ENCODE data around the gene CBLC.

The CBLC gene

GRCh38 chr19:44749292-44749691 is 28.4 kb upstream of the CBLC start:
- TF ChIP-seq FOXP2 (optimal IDR thresholded peaks at IDR 0.05; ENCODE audit: borderline replicate concordance, extremely low read depth, extremely low read length, insufficient read depth) (no peak), TAF1 (IDR thresholded peaks at IDR 0.05; ENCODE audit: borderline replicate concordance, insufficient read depth, low read length) (no peak), SIN3A (IDR thresholded peaks at IDR 0.05; ENCODE audit: borderline replicate concordance, insufficient read depth, low read length) (no peak), REST (IDR thresholded peaks at IDR 0.05; ENCODE audit: insufficient read depth in 1 of 2, low read depth in 2 of 2, low read length in 2 of 2) (no peak), POLR2AphosphoS5 (IDR thresholded peaks at IDR 0.05; ENCODE audit: low read depth, low read length) (no peak)

GRCh38 chr19:44749994-44750393 is 27.7 kb upstream of the CBLC start:
- TF ChIP-seq SIN3A (IDR thresholded peaks at IDR 0.05; ENCODE audit: borderline replicate concordance, insufficient read depth, low read length): no peak
- TF ChIP-seq FOXP2 (optimal IDR thresholded peaks at IDR 0.05; ENCODE audit: borderline replicate concordance, extremely low read depth, extremely low read length, insufficient read depth): no peak
- no peak for TF ChIP-seq TAF1 (IDR thresholded peaks at IDR 0.05; ENCODE audit: borderline replicate concordance, insufficient read depth, low read length)
- no peak for TF ChIP-seq REST (IDR thresholded peaks at IDR 0.05; ENCODE audit: insufficient read depth in 1 of 2, low read depth in 2 of 2, low read length in 2 of 2)
- TF ChIP-seq POLR2AphosphoS5 (IDR thresholded peaks at IDR 0.05; ENCODE audit: low read depth, low read length): no peak

GRCh38 chr19:44752123-44752815 is 25.4 kb upstream of the CBLC start:
- no peak for TF ChIP-seq FOXP2 (optimal IDR thresholded peaks at IDR 0.05; ENCODE audit: borderline replicate concordance, extremely low read depth, extremely low read length, insufficient read depth)
- no peak for TF ChIP-seq TAF1 (IDR thresholded peaks at IDR 0.05; ENCODE audit: borderline replicate concordance, insufficient read depth, low read length)
- TF ChIP-seq POLR2AphosphoS5 (IDR thresholded peaks at IDR 0.05; ENCODE audit: low read depth, low read length): no peak
- no peak for TF ChIP-seq REST (IDR thresholded peaks at IDR 0.05; ENCODE audit: insufficient read depth in 1 of 2, low read depth in 2 of 2, low read length in 2 of 2)
- no peak for TF ChIP-seq SIN3A (IDR thresholded peaks at IDR 0.05; ENCODE audit: borderline replicate concordance, insufficient read depth, low read length)

- TF ChIP-seq SIN3A (IDR thresholded peaks at IDR 0.05; ENCODE audit: borderline replicate concordance, insufficient read depth, low read length): peak; percentile 99
- TF ChIP-seq POLR2AphosphoS5 (IDR thresholded peaks at IDR 0.05; ENCODE audit: low read depth, low read length): peak; percentile 72
- peak; percentile 99 for TF ChIP-seq FOXP2 (optimal IDR thresholded peaks at IDR 0.05; ENCODE audit: borderline replicate concordance, extremely low read depth, extremely low read length, insufficient read depth)
- TF ChIP-seq TAF1 (IDR thresholded peaks at IDR 0.05; ENCODE audit: borderline replicate concordance, insufficient read depth, low read length): peak; percentile 64; the same call in 1 of the 2 replicates
- peak; percentile 53 to 73; a peak in 3 of 4 replicates for TF ChIP-seq REST (IDR thresholded peaks at IDR 0.05; ENCODE audit: insufficient read depth in 1 of 2, low read depth in 2 of 2, low read length in 2 of 2)
Measured at GRCh38 chr19:44752816-44753625, 24.7 kb upstream of the CBLC start.
